CD4-positive, alpha-beta T cell treated with Interleukin-6 at 100 ng/mL for 8 hours (primary cell): ENCODE results near the gene LPIN3.

ENCODE experiments used
- DNase-seq: peaks from one replicate; pipeline ENCODE4 v3.0.0-alpha.2; 2020; ENCODE audit warnings: mixed read lengths, low spot score

LPIN3 gene

DNA sequence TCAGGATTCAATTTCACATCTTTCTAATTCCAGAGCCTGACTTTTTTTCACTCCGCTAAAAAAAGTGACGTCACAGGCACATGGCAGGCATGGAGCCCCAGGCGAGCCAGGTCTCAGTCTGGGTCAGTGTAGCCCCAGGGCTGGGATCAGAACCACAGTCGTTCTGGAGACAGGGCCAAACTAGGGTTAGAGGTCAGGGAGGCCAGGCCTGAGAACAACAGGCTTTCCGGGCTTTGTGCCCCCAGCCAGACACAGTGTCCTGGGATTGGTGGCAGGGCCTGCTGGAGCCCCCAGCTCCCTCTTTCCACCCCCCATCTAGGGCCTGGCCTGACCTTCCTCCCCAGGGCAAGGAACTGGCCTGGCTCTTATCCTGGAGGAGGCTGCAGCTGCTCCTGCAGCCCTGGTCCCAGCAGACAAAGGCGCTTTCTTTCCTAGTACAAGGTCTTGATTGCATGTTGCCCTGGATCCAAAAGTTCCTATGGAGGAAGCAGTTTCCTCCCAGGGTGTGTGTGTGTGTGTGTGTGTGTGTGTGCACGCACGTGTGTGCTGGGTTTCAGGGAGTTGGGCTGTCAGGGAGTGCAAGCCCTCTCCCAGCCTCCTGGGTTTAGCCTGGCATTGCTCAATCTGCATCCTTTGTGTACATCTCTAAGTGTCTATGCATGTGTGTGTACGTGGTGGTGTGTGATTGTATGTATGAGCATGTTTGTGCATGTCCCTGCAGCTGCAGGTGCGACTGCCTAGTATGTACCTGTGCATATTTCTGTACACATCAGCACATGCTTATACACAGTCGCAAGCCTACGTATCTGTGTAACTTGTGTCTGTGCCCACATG, 52.5 kb downstream of the LPIN3 start:
- DNase-seq, result no peak

DNA sequence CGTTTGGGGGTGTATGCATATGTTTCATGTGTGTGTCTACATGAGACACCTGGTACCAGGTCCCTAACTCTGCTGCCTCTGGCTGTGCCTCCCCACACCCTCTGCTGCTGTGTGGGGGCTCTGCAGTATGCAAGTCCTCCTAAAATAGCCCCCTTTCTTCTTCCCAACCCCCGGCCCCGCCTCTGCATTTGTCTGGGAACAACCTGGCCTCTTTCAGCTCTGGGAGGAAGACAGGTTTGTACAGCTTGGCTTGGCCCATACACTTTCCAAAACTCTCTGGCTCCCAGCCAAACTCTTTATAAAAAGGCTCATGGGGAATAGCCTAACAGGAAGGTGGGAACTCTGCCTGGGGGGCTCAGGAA, 53.1 kb downstream of the LPIN3 start:
- DNase-seq, result no peak

GRCh38 chr20:41394081-41394480, 53.5 kb downstream of the LPIN3 start:
- DNase-seq, result no peak

- DNase-seq, result no peak
Measured at GRCh38 chr20:41394931-41395666, 54.5 kb downstream of the LPIN3 start.

- no peak for DNase-seq
Measured at GRCh38 chr20:41395667-41396664, 55.3 kb downstream of the LPIN3 start.

GRCh38 chr20:41398408-41398807, 57.8 kb downstream of the LPIN3 start:
- DNase-seq, result no peak

GRCh38 chr20:41403604-41404003, 63.0 kb downstream of the LPIN3 start:
- no peak for DNase-seq

- no peak for DNase-seq
Measured at GRCh38 chr20:41405436-41405835, 64.8 kb downstream of the LPIN3 start.

GRCh38 chr20:41406353-41406752, 65.7 kb downstream of the LPIN3 start:
- DNase-seq, result no peak

DNA sequence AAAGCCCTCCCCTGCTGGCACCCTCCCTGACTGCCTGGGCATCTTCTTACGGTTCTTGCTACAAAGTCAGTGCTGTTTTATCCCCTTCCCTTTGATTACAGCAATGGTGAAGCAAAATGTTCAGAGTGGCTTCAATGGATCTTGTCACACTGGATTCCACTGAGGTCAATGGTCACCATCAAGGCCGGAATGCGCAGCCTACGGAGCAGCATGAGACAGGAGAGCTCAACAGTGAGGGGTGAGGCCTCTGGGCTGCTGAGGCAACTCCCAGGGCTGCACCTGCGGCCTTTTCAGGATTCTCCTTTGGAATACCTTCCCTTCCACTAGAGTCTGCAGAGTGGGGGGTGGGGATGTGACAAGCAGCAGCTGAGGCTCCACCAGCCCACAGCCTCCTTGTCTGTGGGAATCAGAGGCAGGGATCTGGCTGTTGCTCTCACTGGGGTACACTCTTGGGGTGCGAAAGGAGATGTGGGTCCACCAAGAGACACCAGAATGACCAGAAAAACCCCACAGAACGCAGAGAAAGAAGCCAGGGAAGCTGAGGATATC, 66.3 kb downstream of the LPIN3 start:
- DNase-seq, result no peak

GRCh38 chr20:41407607-41408006, 67.0 kb downstream of the LPIN3 start:
- DNase-seq, result no peak

GRCh38 chr20:41408156-41408794, 67.7 kb downstream of the LPIN3 start:
- DNase-seq, result no peak

- no peak for DNase-seq
Measured at GRCh38 chr20:41408986-41409385, 68.4 kb downstream of the LPIN3 start.
